ENCODE measurements around the gene DEFB128.

DNA sequence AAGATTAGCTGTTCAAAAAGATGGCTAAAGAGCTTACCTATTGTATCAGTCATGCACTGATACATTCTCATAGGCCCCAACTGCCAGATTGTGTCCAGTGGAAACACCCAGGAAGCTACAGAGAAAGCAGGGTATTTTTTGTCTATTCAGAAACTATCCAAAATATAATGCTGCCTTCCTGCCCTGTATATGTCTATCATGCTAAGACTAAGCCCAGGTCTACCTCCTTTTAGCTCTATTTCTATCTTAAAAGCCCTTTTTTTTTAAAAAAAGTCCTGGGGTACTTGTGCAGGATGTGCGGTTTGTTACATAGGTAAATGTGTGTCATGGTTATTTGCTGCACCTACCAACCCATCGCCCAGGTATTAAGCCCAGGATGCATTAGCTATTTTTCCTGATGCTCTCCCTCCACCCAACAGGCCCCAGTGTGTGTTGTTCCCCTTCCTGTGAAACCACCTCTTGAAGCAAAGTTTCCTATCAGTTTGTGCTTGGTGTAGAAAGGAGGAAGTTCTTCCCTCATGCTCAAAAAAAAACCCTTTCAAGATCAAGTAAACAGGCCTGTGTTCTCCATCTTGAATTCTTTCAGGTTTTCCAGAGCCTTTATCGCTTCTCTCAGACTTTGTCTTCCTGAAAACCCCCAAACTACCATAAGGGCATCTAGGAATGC lies 38.1 kb upstream of the DEFB128 start:
- TF ChIP-seq, protein P1, sequence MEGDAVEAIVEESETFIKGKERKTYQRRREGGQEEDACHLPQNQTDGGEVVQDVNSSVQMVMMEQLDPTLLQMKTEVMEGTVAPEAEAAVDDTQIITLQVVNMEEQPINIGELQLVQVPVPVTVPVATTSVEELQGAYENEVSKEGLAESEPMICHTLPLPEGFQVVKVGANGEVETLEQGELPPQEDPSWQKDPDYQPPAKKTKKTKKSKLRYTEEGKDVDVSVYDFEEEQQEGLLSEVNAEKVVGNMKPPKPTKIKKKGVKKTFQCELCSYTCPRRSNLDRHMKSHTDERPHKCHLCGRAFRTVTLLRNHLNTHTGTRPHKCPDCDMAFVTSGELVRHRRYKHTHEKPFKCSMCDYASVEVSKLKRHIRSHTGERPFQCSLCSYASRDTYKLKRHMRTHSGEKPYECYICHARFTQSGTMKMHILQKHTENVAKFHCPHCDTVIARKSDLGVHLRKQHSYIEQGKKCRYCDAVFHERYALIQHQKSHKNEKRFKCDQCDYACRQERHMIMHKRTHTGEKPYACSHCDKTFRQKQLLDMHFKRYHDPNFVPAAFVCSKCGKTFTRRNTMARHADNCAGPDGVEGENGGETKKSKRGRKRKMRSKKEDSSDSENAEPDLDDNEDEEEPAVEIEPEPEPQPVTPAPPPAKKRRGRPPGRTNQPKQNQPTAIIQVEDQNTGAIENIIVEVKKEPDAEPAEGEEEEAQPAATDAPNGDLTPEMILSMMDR (IDR thresholded peaks at IDR 0.05), result no peak
- TF ChIP-seq POLR2AphosphoS5 (IDR thresholded peaks at IDR 0.05), result no peak
- no peak for TF ChIP-seq EP300 (IDR thresholded peaks at IDR 0.05; ENCODE audit: low read depth)
- TF ChIP-seq POLR2A (IDR thresholded peaks at IDR 0.05), result no peak
